Testis (tissue), 2 donors: ENCODE measurements around the gene PSAPL1.

Source experiments
- CTCF ChIP-seq, 3 experiments: fragments of 450-650 bp in 2 of 3; fragments of 200-600 bp in 1 of 3; sonication (generic) in 1 of 3; IDR thresholded peaks; one replicate each; pipeline ENCODE4 v1.5.1; 2016 to 2019; ENCODE audit warnings: antibody characterized with exemption in 3 of 3, mild to moderate bottlenecking in 2 of 3, moderate library complexity in 1 of 3
- POLR2A ChIP-seq: fragments of 450-650 bp; IDR thresholded peaks from one replicate; pipeline ENCODE4 v1.6.1; 2017; ENCODE audit warnings: antibody characterized with exemption, mild to moderate bottlenecking, moderate library complexity

GRCh38 chr4:7465017-7465416 lies 30.3 kb upstream of the PSAPL1 start:
- TF ChIP-seq POLR2A (no peak), CTCF (IDR thresholded peaks at IDR 0.05) (no peak)
